OCI-LY3 (cell line): ENCODE measurements around the gene ZNRF1.

ENCODE experiments used
- EZH2phosphoT487 ChIP-seq: fragments of 200-600 bp; shearing (Covaris generic); IDR thresholded peaks from 2 replicates; pipeline ENCODE4 v1.6.1; 2018; ENCODE audit warnings: antibody characterized with exemption, mixed run types, low read depth
- TF ChIP-seq, protein P1 (sequence below): fragments of 200-600, 300-600 bp; sonication (generic); IDR thresholded peaks from 2 replicates; pipeline ENCODE4 v1.5.1; 2014; ENCODE audit warnings: antibody characterized with exemption, low read length, low read depth

DNA sequence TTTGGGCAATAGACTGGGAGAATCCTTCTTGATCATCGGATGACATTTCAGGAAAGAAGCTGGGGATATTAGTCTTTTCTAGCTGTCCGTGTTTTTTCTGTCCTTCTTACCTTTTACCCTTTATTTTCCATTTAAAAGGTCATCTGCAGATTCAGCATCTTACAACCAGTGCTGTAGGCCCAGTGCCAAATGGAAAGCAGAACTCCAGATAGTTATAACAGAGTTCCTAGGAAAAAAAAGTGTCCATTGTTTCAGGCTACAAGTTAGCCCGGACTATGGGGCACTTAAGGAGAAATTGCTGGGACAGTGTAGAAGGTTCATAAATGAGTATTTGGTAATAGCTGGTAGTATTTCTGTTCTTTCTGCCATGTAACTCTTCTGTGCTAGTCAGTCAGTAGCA lies 89.4 kb downstream of the ZNRF1 start:
- TF ChIP-seq, protein P1, sequence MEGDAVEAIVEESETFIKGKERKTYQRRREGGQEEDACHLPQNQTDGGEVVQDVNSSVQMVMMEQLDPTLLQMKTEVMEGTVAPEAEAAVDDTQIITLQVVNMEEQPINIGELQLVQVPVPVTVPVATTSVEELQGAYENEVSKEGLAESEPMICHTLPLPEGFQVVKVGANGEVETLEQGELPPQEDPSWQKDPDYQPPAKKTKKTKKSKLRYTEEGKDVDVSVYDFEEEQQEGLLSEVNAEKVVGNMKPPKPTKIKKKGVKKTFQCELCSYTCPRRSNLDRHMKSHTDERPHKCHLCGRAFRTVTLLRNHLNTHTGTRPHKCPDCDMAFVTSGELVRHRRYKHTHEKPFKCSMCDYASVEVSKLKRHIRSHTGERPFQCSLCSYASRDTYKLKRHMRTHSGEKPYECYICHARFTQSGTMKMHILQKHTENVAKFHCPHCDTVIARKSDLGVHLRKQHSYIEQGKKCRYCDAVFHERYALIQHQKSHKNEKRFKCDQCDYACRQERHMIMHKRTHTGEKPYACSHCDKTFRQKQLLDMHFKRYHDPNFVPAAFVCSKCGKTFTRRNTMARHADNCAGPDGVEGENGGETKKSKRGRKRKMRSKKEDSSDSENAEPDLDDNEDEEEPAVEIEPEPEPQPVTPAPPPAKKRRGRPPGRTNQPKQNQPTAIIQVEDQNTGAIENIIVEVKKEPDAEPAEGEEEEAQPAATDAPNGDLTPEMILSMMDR = no peak
- no peak for TF ChIP-seq EZH2phosphoT487
